HG03565 (cell line): ENCODE data around the gene MAPRE2.
A peak's percentile ranks its signal among the peaks of the same experiment; 100 is the strongest.

Source experiments
- ATAC-seq: cut with Tn5 transposase; IDR thresholded peaks from one replicate; pipeline ENCODE4 v1.9.1; 2021; ENCODE audit warnings: mild to moderate bottlenecking, moderate library complexity; ENCODE audit not compliant: unreplicated experiment

Gene MAPRE2

DNA sequence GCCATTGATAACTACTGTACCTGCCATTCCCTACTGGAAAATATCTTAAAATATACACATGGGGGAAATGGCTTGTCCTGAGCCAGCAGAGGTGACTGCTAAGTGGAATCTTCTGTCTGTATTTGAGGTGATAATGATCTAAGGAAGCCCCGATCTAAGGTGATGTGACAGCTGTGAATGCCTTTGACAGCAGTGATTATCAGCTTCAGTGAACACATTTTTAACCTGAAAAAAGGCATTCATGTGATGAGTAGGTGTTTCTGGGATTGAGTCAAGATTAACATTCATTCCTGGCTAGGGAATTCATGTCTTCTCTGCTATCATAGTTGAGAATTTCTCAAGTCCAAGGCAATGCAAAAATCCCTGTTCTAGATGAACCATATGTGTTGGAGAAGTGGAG is 9.1 kb upstream of the MAPRE2 start:
- ATAC-seq: no peak

DNA sequence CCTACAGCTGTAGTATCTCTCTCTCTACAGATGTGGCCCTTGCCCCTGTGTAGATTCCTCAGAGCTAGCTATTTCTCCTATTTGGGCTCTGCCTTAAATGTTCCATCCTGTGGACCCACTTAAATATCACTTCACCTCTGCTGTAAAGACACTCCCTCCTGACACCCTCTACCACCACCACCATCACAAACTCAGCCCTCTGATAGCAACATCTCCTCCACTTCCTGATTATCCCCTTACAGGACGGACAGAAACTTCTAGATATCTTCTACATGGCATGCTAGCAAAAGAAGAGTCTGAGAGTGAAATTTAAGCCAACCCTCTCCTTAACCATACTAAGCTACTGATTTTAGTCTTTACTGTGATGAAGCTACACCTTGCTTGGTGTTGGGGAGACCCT is 3.2 kb upstream of the MAPRE2 start:
- no peak for ATAC-seq

DNA sequence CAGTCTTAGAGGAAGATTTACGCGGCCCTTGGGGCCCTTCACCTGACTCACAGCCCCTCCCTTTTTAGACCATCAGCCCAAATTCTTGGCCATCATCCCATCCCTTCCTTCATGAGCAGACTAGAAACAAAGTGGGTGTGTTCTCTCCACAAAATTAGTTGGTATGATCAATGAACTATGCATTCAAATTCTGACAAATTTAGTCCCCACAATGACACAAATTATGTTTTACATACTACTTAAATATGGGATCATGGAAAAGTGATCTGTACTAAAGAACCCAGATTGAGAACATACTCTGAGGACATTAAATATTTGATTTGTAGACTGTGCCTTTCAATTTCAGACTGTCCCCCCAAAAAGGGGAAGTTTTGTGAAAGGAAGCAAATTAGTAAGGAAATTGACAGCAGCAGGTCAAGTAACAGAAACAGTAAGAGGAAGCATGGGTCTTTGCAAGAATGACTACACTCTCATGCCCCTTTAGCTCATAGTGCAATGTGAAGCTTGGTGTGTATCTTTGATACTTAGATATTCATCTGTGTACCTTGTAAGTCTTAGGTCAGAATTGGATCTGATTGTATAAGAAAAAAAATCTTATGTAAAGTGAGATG is 2.2 kb upstream of the MAPRE2 start:
- peak; percentile 45 for ATAC-seq

DNA sequence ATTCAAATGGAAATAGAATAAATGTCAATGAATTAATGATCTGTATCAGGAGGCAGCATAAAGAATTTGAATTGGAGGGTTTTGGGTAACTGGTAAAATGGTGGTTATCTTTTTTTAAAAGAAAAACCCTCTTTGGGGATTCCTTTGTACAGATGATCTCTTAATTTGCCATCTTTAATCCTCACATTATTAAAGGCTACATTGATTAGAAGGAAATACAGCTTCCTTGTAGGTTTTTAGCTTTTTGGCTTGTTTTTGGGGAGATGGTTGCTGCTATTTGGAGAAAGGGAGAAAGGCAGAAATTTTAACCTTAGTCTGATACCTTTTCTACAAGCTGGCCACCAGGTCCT is 600 bp upstream of the MAPRE2 start:
- ATAC-seq: no peak

DNA sequence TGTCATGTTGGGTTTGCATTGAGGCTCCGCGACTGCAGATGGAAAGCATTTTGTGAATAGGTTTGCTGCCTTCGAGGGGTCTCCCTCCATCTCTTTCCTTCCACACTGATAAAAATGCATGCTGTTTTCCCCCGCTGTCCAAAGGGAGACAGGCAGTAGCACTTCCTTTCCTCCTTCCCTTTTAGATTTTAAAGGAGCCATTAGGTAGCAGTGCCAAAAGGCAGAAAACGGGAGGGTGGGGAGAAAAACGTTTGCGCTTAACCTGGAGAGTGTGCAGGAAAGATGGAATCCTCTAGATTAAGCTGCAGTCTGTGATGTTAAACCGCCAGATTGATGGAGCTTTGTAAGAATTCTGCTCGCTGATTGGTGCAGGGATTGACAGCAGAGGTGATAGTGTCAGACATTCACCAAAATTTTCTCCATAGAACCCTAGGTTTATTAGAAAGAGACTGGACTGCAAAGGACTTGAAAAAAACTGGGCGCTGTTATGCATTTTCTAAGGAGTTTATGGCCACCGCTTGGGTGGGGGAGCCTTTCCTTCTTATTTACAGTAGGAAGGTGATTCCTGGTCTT is 688 bp downstream of the MAPRE2 start:
- no peak for ATAC-seq

DNA sequence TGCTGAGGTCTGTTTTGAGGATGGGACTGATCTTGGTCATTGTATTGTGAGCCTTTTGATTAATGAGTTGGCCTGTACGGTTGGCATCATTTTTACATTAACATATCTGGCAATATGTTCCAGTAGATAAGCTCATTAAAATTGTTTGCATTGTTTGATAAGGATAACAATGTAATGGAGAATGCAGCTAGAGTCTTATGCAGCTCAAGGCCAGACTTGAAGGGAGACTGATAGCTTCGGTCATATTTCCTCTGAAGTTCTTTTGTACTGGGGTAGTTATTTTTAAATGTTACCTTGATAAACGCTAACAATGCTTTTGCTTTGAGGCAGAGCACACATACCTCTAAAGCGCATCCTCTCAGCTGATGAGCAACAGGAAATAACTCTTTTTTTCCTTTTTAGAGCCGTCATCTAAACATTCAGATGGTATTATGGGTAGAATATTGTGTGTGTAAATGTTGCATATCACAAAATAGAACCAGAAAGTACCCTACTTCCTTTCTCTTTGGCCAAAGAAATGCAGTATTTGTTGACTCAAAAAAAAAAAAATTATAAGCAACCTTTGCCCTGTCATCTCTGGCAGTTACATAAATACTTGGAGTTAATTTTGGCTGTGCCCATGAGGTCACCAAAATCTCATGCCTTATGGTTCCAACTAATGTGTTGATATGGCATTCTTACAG is 1.3 kb downstream of the MAPRE2 start:
- no peak for ATAC-seq

DNA sequence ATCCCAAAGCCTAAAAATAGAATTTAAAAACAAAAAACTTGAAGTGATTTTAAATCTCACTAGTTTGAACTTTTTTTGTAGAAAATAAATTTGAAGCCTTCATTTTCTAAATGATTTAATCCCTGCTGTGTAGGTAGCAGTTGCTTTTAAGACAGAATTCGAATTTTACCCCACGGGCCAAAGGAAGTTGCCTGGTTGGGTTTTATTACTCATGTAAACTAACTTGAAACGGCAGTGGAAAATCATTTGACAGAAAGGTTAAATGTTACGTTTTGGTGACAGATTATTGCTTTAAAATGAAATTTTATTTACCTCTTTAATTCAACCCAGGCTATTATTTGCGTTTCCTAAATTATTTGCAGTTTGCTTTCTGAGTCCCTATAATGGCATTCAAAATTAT is 2.0 kb downstream of the MAPRE2 start:
- ATAC-seq: no peak

DNA sequence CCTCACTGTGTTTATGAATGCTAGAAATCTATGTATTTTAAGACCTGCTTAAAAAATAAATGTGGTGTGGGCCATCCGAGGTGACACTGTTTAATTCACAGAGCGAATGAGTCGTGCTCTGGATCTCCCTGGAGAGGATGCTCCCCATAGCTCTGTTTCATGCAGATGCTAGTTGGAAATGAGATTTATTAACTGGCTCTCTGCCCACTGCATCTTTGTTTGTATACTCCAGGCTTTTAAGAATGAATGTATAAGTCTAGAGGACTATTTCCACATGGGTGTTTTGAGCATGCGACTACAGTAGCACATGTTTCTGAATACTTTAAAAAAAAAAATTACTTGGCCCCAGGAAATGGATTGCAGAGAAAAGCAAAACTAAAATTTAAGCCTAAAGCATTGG is 3.9 kb downstream of the MAPRE2 start:
- ATAC-seq: no peak

DNA sequence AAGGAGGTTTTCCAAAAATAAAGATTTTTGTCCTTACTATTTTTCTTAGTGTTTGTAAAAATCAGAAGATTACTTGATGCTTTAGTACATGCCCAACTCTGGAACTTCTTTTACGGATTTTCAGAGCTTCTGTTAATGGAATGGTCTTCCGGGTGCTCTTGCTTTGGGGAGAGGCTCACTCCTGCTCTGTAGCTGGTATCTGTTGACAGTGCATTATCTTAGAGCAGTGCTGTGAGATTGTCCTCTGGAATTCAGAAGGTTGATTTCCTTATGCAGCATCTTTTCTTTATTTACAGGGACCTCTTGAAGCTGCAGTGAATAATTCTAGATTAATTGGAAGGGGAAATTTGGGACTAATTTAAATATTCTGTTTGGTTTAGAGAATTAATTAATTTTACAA is 4.6 kb downstream of the MAPRE2 start:
- ATAC-seq: no peak

DNA sequence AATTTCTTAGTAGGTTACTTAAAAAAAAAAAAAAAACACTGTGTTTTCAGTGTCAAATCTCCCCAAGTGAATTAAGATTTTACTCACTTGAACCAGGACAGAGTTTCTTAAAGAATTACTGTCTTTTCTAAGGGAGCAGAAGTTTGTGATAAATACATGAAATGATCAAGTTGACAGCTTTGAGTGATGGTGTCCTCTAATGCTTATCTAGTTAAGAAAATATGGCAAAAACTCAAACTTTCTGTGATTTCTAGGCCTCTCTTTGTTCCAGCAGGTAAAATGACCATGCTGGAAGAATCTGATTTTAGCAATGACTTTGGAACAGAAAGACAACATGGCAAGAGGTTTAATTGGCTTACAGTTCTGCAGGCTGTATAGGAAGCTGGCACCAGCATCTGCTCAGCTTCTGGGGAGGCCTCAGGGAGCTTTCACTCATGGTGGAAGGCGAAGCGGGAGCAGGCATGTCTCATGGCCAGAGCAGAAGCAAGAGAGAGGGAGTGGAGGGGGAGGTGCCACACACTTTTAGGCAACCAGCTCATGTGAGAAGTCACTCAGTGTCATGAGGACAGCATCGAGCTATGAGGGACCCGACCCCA is 6.6 kb downstream of the MAPRE2 start:
- no peak for ATAC-seq

DNA sequence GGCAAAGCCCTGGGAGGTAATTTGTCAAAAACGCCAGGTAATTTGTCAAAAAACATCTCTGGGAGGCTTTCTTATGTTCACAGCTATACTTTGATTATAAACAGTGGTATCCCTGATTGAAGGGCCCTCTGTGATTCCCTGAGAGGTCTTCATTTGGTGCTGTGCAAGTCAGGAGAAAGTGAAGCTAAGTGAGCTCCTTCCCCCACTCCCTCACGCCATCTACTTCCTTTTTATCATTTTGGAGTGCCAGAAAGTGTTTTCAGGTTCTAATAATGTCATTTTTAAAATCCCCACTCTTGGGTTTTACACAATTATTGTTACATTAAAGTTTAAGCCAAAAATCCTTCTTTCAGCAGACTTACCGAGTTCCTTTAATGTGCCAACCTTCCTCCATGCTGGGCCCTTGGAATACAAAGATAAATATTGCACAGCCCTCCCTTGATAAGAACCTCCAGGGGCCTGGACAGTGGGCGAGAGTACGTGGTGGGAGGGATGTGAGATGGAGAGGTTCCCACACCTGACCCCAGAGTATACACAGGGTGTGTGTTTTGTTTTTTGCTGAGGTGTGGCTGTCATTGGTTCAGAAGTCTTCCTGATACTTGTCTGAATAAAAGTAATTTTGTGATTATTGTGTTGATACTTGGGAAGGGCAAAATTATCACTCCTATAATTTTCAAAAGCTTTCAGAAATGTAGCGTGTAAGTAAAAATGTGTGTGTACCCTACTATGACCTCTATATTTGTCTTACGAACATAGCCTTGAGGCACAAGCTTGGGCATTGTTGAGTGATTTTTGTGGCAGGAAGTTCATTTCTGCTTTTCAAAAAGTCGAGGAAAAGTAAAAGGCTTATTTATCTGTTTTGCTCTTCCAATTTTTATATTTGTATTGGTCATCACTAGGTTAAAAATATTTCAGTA is 8.2 kb downstream of the MAPRE2 start:
- ATAC-seq: peak; percentile 14

DNA sequence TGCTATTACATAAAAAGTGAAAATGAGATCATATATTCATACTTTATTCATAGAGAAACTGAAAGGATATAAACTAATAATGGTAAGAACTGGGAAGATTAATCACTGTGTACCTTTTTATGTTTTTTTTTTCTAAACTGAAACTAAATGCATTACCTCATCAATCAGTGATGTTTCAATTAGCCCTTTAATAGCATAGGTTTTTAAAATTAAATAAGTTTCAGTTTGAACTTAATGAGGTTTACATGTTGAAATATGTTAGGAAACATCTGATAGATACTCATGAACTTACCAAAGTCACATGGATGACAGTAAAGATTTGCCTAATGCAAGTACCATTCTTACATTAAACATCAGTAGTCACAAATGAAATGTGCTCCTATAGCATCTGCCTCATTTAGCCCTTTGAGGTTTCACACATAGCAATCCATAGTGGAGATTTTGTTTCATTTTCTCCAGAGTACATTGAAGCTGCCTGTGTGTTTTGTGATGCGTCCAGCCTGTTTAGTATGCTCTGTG is 8.9 kb downstream of the MAPRE2 start:
- ATAC-seq: peak; percentile 41

DNA sequence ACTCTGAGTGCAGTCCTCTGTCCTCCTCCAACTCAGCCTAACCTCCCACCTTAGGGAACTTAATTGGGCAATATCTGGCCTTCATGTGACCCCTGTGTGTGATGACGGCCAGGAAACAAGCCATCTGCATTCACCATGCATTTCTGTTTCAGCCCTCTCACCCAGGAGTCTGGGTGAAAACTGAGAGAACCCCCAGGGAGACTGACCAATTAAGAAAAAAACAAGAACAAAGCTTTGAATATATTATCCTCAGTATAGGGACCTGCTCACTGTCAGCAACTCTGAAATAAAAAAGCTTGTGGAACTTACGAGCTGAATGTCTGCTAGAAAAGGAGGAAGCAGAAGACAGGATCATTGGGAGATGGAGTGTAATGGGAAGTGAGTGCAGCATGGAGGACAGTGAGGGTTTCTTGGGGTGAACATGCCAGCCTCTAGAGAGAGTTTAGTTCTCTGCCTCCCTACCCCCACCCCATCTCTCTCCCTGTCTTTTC is 9.5 kb downstream of the MAPRE2 start:
- ATAC-seq: no peak

DNA sequence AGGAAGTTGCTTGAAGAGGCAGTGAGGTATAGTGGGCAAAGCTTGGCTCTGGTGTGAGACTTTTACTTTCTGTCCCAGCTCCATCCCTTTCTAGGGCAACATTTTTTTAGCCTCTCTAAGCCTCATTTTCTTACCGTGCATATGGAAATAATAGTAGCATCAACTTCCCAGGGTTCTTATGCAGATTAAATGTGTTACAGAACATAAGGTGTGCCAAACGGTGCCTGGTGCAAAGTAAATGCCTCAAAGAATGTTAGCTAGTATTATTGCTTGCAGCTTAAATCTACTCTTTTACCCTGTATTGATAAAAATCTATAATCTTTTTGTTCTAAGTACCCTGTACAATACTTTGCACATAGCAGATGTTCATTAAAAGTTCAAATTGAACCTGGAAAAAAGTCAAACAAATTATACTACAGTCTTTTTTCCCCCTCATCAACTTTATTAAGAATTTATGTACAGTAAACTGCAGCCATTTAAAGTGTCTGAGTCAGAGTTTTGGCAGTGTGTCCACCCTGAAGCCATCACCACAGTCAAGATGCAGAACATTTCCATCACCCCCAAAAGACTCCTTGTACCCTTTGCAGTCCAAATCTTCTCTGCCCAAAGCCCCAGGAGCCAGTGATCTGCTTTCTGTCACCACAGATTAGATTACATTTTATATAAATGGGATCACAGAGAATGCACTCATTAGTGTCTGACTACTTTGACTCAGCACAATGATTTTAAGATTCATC is 10.6 kb downstream of the MAPRE2 start:
- ATAC-seq: no peak

DNA sequence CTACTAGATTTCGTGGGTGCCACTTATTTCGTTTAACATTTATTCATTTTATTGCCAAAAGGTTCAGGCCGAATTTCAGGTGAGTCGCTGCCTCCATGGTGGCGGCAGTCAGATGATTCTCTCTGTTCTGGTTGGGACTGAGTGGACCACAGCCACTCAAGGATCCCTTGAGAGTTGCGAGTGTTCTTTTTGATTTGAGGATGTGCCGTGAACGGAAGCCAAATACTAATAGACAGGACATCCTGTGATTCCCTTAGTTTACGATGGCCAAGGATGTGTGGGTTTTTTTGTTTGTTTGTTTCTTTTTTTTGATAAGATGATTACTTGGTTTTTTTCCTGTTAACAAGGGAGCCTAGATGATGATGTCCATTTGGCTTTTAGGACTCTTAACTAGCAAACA is 13.2 kb downstream of the MAPRE2 start:
- no peak for ATAC-seq

DNA sequence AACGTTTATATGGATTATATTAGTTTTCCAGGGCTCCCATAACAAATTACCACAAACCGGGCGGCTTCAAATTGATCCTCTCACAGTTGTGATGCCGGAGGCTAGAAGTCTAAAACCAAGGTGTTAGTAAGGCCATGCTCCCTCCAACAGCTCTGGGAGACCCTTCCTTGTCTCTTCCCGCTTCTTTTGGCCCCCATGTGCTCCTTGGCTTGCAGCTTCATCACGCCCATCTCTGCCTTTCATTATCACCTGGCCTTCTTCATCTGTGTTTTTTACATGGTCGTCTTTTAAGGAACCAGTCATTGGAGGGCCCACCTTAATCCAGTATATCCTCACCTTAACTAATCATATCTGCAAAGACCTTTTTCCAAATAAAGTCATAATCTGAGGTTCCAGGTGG is 13.9 kb downstream of the MAPRE2 start:
- no peak for ATAC-seq

DNA sequence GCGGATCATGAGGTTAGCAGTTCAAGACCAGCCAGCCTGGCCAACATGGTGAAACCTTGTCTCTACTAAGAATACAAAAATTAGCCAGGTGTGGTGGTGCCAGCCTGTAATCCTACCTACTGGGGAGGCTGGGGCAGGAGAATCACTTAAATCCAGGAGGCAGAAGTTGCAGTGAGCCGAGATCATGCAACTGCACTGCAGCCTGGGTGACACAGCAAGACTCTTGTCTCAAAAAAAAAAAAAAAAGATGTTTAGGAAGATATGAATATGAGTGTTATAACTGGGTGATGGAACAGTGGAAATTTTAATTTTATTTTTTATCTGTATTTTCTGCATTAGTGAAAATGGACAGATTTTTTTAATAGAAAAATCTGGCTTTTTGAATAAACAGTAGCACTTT is 14.5 kb downstream of the MAPRE2 start:
- no peak for ATAC-seq

DNA sequence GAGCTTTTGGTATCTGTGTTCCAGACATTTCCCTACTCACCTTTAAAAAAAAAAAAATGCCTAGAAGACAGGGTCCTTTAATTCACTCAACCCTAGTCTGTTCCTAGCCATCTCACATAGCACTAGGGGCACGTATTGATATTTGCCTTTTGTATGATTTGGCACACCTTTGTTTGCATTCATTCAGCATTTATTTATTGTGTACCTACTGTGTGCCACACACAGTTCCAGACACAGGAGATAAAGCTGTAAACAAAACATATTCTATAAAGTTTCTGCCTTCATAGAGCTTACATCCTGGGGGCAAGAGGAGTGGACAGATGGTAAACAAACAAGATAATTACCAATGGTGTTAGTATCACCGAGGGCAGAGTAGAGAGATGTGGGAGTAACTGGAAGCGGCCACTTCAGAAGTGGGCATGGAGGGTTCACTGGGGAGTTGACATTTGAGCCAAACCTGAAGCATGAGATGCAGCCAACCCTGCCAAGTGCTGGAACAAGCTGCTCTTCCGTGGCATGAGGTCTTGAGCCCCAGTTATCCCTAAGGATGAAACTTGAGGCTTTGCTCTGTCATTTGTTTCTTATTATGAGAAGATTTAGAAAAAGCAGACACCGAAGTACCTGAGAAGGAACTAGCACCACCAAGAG is 18.2 kb downstream of the MAPRE2 start:
- no peak for ATAC-seq

DNA sequence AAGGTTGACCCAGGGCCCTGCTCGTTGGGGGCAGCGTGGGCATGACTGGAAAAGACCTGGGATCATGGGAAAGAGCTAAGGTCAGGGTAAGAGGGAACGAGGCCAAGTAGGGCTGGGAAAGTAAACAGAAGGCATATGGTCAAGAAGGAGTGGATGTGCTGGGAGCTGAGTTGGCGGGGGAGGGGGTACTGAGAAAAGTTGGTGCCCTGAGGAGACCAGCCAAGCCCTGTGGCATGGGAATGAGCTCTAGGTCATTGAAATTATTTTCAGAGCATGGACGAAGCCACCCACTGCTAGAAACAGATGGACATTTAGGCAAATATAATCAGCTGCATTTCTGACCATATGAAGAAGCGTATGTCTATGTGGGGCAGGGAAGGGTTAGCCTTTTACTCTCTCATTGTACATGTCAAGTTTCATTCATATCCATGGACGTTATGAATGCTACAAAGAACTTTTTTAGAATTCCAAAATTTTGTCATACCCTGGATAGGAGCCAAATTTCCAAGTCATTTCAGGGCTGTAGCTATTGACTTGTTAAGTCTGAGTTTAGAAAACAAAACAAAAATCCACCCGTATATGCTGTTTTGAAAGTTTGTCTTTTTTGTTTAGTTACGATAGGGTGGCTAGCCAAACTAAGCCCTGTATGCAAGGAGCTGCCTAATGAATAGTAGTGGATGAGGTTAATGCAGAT is 19.1 kb downstream of the MAPRE2 start:
- ATAC-seq: no peak
